C4-2B (cell line): ENCODE results near the gene OPRD1.
"Not testable (repeated sequence)": the region's sequence is repeated elsewhere in the genome, so short reads cannot be mapped to it uniquely, and the experiment has no call there.

Experiments
- H3K27ac ChIP-seq: fragments of 450-650 bp; 2 replicates; pipeline ENCODE4 v1.5.1; 2017
- ZFX ChIP-seq: fragments of 450-650 bp; IDR thresholded peaks from 2 replicates; pipeline ENCODE4 v1.6.1; 2017
- TF ChIP-seq, protein P1 (sequence below): fragments of 450-650 bp; conservative IDR thresholded peaks from 2 replicates; pipeline ENCODE4 v1.5.1; 2017; ENCODE audit warnings: mild to moderate bottlenecking

OPRD1 gene

DNA sequence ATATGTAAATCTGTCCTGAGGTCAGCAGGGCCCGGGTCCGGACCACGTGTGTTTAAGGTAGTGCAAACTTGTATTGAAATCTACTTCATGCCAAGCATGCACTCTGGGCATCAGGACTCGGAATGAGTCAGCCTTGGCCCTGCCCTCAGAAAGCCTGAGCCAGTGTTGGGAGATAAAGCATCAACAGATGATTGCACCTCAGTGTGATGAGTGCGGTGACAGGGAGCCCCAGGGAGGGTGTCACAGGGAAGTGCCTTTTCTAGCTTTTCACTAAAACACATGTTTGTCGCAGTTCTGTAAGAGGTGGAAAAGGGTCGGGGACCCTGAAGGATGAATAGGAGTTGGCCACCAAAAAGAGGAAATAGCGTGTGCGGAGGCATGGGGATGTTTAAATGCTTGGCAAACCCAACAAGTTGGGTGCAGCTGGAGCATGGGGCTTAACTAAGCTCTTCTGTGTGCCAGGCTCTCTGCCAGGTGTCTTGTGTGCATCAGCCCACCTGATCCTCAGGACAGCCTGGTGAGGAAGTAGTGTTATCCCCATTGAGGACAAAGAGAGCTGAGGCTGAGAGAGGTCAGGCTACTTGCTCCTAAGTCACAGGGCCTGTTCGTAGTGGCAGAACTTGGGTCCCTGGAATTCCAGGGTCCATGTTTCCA, 54.2 kb downstream of the OPRD1 start:
- no peak overlapping the region for H3K27ac ChIP-seq
- TF ChIP-seq, protein P1, sequence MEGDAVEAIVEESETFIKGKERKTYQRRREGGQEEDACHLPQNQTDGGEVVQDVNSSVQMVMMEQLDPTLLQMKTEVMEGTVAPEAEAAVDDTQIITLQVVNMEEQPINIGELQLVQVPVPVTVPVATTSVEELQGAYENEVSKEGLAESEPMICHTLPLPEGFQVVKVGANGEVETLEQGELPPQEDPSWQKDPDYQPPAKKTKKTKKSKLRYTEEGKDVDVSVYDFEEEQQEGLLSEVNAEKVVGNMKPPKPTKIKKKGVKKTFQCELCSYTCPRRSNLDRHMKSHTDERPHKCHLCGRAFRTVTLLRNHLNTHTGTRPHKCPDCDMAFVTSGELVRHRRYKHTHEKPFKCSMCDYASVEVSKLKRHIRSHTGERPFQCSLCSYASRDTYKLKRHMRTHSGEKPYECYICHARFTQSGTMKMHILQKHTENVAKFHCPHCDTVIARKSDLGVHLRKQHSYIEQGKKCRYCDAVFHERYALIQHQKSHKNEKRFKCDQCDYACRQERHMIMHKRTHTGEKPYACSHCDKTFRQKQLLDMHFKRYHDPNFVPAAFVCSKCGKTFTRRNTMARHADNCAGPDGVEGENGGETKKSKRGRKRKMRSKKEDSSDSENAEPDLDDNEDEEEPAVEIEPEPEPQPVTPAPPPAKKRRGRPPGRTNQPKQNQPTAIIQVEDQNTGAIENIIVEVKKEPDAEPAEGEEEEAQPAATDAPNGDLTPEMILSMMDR: no peak
- no peak for TF ChIP-seq ZFX

DNA sequence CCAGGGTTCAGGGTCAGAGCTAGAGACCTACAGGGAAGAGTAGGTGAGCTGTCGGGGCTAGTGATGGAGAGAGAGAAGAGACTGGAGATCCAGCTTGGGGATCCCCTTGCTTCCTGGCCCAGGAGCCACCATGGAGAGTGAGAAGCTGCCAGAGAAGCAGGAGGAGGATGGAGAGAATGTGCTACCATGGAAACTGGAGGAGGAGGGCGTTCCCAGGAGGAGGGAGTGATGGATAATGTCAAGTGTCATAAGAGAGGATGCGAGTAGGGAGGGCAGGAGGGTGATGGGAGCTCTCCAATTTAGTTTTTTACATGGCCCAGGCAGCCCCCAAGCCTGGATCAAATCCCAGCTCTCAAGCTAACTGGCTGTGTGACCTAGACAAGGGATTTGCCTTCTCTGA, 55.9 kb downstream of the OPRD1 start:
- H3K27ac ChIP-seq: no peak overlapping the region
- TF ChIP-seq ZFX: no peak
- TF ChIP-seq, protein P1: no peak

DNA sequence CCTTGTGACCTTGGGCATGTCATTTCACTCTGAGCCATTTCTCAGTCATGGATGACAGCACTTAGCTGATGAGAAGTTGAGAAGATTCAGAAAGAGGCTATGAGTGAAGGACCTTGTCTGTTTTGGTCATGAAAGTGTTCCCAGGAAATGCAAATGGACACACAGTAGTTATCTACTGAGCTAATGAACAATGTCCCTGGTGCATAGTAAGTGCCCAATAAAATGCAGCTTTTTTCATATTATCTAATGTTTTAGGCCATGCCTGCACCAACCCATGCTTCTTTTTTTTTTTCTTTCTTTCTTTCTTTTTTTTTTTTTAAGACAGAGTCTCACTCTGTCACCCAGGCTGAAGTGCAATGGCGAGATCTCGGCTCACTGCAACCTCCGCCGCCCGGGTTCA, 58.0 kb downstream of the OPRD1 start:
- TF ChIP-seq, protein P1: no peak
- TF ChIP-seq ZFX: no peak
- no peak overlapping the region for H3K27ac ChIP-seq

DNA sequence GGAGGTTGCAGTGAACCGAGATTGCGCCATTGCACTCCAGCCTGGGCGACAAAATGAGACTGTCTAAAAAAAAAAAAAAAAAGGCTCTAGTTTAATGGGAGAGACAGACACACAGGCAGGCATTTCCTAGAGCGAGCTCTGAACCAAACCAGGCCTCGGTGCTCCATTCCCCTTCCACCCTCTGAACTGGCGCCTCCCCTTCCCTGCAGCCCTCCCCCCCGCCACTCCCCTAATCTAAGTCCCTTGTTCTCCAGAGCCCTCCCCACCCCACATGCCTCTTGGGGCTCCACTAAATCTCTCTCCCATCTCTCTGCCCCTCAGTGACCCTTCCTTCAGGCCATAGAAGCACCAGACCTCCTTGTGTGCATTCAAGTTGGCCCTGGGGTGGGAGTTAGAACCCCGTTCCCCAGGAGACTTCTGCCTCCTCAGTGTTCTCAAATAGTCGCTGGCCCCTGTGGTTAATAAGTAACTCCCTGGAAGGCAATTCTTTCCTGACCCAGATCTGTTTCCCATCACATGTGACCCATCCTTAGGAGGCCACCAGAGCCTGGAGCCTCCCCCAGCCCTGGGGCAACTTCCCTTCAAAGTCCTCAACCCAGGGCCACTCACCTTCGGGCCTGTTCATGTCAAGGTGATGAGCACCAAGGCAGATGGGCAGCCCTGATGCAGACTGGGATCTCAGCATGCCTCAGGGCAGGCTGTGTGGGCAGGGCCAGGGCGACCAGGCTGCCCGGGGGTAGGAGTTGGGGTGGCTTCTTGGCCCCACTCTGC, 59.8 kb downstream of the OPRD1 start:
- TF ChIP-seq, protein P1: no peak
- TF ChIP-seq ZFX: no peak
- H3K27ac ChIP-seq: no peak overlapping the region

DNA sequence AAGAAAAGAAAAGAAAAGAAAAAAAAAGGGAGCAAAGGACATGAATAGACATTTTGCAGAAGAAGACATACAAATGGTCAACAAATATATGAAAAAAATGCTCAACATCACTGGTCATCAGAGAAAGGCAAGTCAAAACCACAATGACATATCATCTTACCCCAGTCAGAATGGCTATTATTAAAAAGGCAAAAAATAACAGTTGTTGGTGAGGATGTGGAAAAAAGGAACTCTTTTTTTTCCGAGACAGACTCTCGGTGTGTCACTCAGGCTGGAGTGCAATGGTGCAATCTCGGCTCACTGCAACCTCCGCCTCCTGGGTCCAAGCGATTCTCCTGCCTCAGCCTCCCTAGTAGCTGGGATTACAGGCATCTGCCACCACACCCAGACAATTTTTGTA, 63.2 kb downstream of the OPRD1 start:
- H3K27ac ChIP-seq: not testable (repeated sequence)

DNA sequence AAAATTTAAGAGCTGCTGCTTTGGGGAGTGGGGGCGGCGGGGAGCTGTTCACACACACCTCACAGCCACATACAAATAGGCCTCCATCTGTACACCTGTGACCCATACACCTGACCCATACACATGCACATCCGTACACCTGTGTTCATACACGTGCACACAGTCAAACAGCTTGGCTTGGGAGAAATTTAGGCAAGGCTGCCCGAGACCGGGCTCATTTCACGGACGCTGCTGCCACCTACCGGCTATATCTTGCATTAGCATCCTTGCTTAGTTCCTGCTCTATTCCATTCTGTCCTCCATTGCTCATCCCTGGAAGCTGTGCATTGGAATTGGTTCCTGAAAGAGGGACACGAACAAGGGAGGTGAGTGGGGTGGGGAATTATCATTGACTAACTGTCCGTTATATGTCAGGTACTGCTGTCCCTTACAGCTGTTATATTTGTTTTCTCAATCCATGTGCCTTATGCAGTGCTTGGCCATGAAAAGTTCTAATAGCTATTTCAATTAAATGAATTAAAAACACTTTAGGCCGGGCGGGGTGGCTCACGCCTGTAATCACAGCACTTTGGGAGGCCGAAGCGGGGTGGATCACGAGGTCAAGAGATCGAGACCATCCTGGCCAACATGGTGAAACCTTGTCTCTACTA, 65.3 kb downstream of the OPRD1 start:
- TF ChIP-seq ZFX: no peak
- TF ChIP-seq, protein P1: peak; percentile 94
- H3K27ac ChIP-seq: no peak overlapping the region

DNA sequence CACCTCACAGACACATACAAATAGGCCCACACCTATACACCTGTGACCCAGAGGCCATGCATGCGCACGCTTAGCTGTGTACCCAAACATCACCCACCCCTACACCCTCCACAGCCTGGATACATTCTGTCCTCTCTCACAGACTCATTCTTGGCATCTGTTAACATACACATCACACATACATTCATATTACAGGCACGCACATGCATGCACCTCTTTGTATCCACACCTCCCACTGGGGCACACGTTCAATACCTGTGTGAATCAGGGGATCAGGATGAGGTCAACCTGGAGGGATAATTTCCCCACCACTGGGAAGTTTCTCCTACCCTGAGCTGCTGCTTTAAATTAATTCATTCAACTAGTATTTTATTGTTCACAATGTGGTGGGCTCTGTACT, 66.8 kb downstream of the OPRD1 start:
- TF ChIP-seq, protein P1: no peak
- no peak for TF ChIP-seq ZFX
- H3K27ac ChIP-seq: no peak overlapping the region
